GM23248 (cell line): Measurements from ENCODE around the gene QRICH2. TPM values are rescaled to one million over a fixed set of nuclear protein-coding genes. Genes with fewer than 3 reads are reported as not detected.

ENCODE experiments used
- DNase-seq: peaks from one replicate; pipeline ENCODE4 v3.0.0-alpha.2; 2015
- H2AFZ ChIP-seq: fragments of 200-600 bp; sonication (generic); 2 replicates; pipeline ENCODE4 v1.6.1; 2016; ENCODE audit warnings: antibody characterized with exemption
- H3F3A ChIP-seq: fragments of 200-600 bp; sonication (generic); 2 replicates; pipeline ENCODE4 v1.6.1; 2016; ENCODE audit warnings: mild to moderate bottlenecking, antibody characterized with exemption, mixed run types; ENCODE audit not compliant: insufficient read depth
- H3K27ac ChIP-seq: fragments of 200-600 bp; sonication (generic); 2 replicates; pipeline ENCODE4 v1.5.1; 2016; ENCODE audit warnings: mild to moderate bottlenecking
- H3K27me3 ChIP-seq: fragments of 200-600 bp; sonication (generic); replicated peaks from 2 replicates; pipeline ENCODE4 v1.6.1; 2016; ENCODE audit warnings: mild to moderate bottlenecking; ENCODE audit not compliant: insufficient read depth
- H3K36me3 ChIP-seq: fragments of 200-600 bp; sonication (generic); 2 replicates; pipeline ENCODE4 v1.6.1; 2016; ENCODE audit warnings: low read depth, mild to moderate bottlenecking
- H3K4me1 ChIP-seq: fragments of 200-600 bp; sonication (generic); 2 replicates; pipeline ENCODE4 v1.6.1; 2016; ENCODE audit warnings: mild to moderate bottlenecking; ENCODE audit not compliant: insufficient read depth
- H3K4me2 ChIP-seq: fragments of 200-600 bp; sonication (generic); one replicate; pipeline ENCODE4 v1.6.1; 2016; ENCODE audit warnings: mild to moderate bottlenecking; ENCODE audit not compliant: unreplicated experiment
- H3K4me3 ChIP-seq: fragments of 200-600 bp; sonication (generic); 2 replicates; pipeline ENCODE4 v1.5.1; 2016; ENCODE audit warnings: mild to moderate bottlenecking
- H3K79me2 ChIP-seq: fragments of 200-600 bp; sonication (generic); 2 replicates; pipeline ENCODE4 v1.6.1; 2016; ENCODE audit warnings: mild to moderate bottlenecking; ENCODE audit not compliant: insufficient read depth
- H3K9ac ChIP-seq: fragments of 200-600 bp; sonication (generic); 2 replicates; pipeline ENCODE4 v1.6.1; 2016; ENCODE audit warnings: mild to moderate bottlenecking
- H3K9me2 ChIP-seq: fragments of 200-600 bp; sonication (generic); 2 replicates; pipeline ENCODE4 v1.6.1; 2016; ENCODE audit warnings: mixed run types, mild to moderate bottlenecking, moderate library complexity; ENCODE audit not compliant: insufficient read depth
- H3K9me3 ChIP-seq: fragments of 200-600 bp; sonication (generic); one replicate; pipeline ENCODE4 v1.6.1; 2017; ENCODE audit warnings: low read depth
- H4K20me1 ChIP-seq: fragments of 200-600 bp; sonication (generic); 2 replicates; pipeline ENCODE4 v1.6.0; 2016; ENCODE audit not compliant: insufficient read depth
- EZH2 ChIP-seq: fragments of 200-600 bp; sonication (generic); IDR thresholded peaks from 2 replicates; pipeline ENCODE4 v1.6.1; 2018; ENCODE audit warnings: antibody characterized with exemption, mild to moderate bottlenecking; ENCODE audit not compliant: insufficient read depth, poor library complexity, severe bottlenecking
- EZH2phosphoT487 ChIP-seq: fragments of 200-600 bp; sonication (generic); IDR thresholded peaks from 2 replicates; pipeline ENCODE4 v1.6.1; 2018; ENCODE audit warnings: antibody characterized with exemption, moderate library complexity, mild to moderate bottlenecking, low read depth; ENCODE audit not compliant: insufficient read depth
- WGBS, 2 experiments: methylation state at CpG; one replicate each; pipeline ENCODE4 v1.1.6; 2015 to 2017; ENCODE audit warnings: low lambda C conversion rate in 2 of 2, low coverage in 1 of 2; ENCODE audit errors: missing lambda C conversion rate in 2 of 2; 5-methylcytosine and 5-hydroxymethylcytosine counted together
- in situ Hi-C: fragments of 300-500 bp; cut with MboI; formaldehyde crosslinking; loops from 2 replicates; pipeline ENCODE4 v1.15.0; 2020
- polyA plus RNA-seq: library from polyadenylated mRNA; unstranded; fragments of >200 nt; fragmentation: Nextera tagmentation; extraction: Ambion mirVana; gene quantifications from 2 replicates; pipeline ENCODE4 v1.2.1, GENCODE V29; 2016
- total RNA-seq: library from RNA; depleted of rRNA; stranded (reverse); fragments of >200 nt; shearing (Covaris generic); gene quantifications from 2 replicates; pipeline ENCODE4 v1.2.3, GENCODE V29; 2014

Gene QRICH2
- total and polyA plus RNA-seq, 2 experiments from 2014 or later = 1.3 to 4.0 TPM

GRCh38 chr17:76272541-76273444 lies 35.3 kb downstream of the QRICH2 start:
- H3K4me3 ChIP-seq = no peak overlapping the region
- TF ChIP-seq EZH2phosphoT487 (no peak), EZH2 (no peak)
- H3K9me3 ChIP-seq = no peaks in the 10 kb centered on the region
- H3K4me2 ChIP-seq = no peak overlapping the region
- peaks cover 22% of the 10 kb centered on the region for H3K79me2 ChIP-seq
- H3F3A ChIP-seq = no peaks in the 10 kb centered on the region
- H3K9me2 ChIP-seq = no peaks in the 10 kb centered on the region
- H3K4me1 ChIP-seq = peaks cover 15% of the 10 kb centered on the region
- no peak overlapping the region for H3K9ac ChIP-seq
- H2AFZ ChIP-seq = no peak overlapping the region
- WGBS, 2 experiments = 72 to 80% methylated on average over 18 to 19 of the region's 19 CpGs
- in situ Hi-C loops = no loop called here
- H3K36me3 ChIP-seq = no peaks in the 10 kb centered on the region
- no peak for DNase-seq
- no peaks in the 10 kb centered on the region for H4K20me1 ChIP-seq
- H3K27me3 ChIP-seq = no peaks in the 10 kb centered on the region
- no peak overlapping the region for H3K27ac ChIP-seq

GRCh38 chr17:76271669-76272540 lies 36.2 kb downstream of the QRICH2 start:
- H4K20me1 ChIP-seq = no peaks in the 10 kb centered on the region
- no peaks in the 10 kb centered on the region for H3K36me3 ChIP-seq
- no peaks in the 10 kb centered on the region for H3F3A ChIP-seq
- no peak overlapping the region for H3K9ac ChIP-seq
- TF ChIP-seq EZH2phosphoT487 (no peak), EZH2 (no peak)
- in situ Hi-C loops = no loop called here
- no peak for DNase-seq
- H3K9me2 ChIP-seq = no peaks in the 10 kb centered on the region
- WGBS, 2 experiments = 38 to 40% methylated on average over 34 to 38 of the region's 38 CpGs
- H3K4me1 ChIP-seq = peaks cover 14% of the 10 kb centered on the region
- H3K4me2 ChIP-seq = no peak overlapping the region
- no peaks in the 10 kb centered on the region for H3K27me3 ChIP-seq
- H3K9me3 ChIP-seq = no peaks in the 10 kb centered on the region
- no peak overlapping the region for H2AFZ ChIP-seq
- peaks cover 31% of the 10 kb centered on the region for H3K79me2 ChIP-seq
- H3K4me3 ChIP-seq = no peak overlapping the region
- H3K27ac ChIP-seq = no peak overlapping the region

GRCh38 chr17:76270770-76271668 lies 37.1 kb downstream of the QRICH2 start:
- Histone ChIP-seq H3K79me2 (peaks cover 39% of the 10 kb centered on the region), H4K20me1 (no peaks in the 10 kb centered on the region), H3K9me3 (no peaks in the 10 kb centered on the region), H3K9me2 (no peaks in the 10 kb centered on the region), H3F3A (no peaks in the 10 kb centered on the region), H3K36me3 (no peaks in the 10 kb centered on the region), H3K9ac (no peak overlapping the region), H3K4me2 (no peak overlapping the region), H3K4me1 (peaks cover 16% of the 10 kb centered on the region), H3K27me3 (no peaks in the 10 kb centered on the region), H3K4me3 (no peak overlapping the region), H3K27ac (no peak overlapping the region), H2AFZ (no peak overlapping the region)
- 95 to 97% methylated on average over 13 to 14 of the region's 14 CpGs for WGBS, 2 experiments
- TF ChIP-seq EZH2 (no peak), EZH2phosphoT487 (no peak)
- DNase-seq = no peak
- in situ Hi-C loops = no loop called here
